GDM1 (cell line): ENCODE measurements around the gene SPPL2A.
"Not testable (repeated sequence)": the region's sequence is repeated elsewhere in the genome, so short reads cannot be mapped to it uniquely, and the experiment has no call there.

Source experiments
- DNase-seq: peaks from one replicate; lab custom pipeline; 2025; lab: John Stamatoyannopoulos, UW

The SPPL2A gene

DNA sequence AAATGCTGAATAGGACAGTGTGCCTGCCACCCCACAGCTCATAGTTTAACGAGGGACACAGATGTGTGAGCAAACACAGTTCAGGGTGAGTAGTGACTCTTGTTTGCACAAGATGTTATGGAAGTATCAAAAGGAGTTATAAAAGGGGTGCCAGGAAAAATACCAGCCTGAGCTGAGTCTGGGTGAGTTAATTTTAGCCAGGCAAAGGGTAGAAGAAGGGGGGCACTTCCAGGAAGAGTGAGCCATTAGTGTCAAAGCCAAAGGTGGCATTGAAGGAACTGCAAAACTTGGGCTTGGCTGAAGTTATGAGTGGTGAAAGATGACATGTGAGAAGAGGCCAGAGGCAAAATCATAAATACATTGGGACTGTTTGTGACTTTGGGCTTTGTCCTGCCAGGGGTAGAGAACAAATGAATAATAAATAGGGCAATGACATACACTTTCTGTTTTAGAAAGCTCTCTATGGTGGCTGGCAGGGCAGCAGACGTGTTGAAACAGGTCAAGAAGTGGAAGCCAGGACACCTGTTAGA lies 1.9 kb upstream of the SPPL2A start:
- no peak for DNase-seq

DNA sequence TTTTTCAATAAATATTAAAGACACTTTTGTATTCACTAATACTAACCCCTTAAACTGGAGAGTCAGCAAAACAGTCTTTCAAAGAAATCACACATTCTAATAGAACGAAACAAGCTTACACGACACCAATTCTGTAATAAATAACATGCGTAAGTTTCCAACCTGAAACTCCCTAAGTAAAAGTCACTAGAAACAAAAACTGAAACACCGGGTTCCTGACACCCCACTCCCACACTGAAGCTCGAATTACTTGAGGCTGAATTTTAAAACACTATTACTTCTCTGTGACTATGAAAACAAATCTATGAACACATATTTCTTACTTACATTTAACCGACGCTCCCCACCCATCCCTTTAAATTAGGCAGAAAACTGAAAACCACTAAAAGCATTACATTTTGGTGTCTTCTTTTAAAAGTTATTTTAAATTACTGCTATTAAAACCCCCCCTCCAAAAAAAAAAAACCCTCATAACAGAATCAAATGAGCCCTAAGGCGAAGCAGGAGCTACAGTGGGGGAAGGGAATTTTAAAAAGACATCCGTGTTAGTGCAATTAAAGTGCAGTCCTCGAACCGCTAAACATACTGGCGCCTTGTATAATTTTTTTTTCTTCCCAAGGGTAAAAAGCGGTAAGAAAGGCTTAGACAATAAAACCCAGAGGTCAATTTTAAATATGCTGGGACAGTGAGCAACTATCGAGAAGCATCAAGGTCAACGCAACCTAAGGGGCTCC lies 878 bp downstream of the SPPL2A start:
- no peak for DNase-seq

DNA sequence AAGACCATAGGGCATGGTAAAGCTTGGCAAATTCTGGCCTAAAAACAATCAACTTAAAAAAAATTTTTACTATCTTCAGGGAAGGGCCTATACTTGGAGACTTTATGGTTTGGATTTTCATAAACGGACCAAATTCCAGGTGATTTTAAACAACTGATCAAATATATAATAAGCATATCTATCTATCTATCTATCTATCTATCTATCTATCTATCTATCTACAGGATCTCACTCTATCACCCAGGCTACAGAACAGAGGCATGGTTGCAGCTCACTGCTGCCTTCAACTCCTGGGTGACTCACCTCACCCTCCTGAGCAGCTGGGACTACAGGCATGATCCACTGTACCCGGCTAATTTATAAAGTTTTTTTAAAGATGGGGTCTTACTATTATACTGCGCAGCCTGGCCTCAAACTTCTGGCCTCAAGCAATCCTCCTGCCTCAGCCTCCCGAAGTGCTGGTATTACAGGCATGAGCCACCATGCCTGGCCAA lies 6.7 kb downstream of the SPPL2A start:
- DNase-seq: no peak

- no peak for DNase-seq
Observed at GRCh38 chr15:50753463-50753862, 12.0 kb downstream of the SPPL2A start.

DNA sequence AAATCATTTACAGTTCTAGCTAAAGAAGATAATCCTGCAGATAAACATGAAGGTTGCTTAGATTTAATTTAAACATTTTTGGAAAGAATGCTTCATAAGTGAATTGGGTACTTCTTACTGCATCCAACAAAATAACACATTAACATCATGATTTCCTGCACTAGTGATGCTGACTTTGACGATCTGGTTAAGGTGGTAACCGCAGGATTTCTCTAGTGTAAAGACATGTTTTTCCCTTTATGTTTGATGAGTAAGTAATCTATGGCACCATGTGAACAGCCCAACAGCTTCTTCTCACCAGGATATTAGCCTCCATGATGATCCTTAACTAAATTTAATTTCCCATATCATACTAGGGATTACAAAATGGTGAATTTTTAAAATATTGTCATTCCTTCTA lies 14.1 kb downstream of the SPPL2A start:
- no peak for DNase-seq

GRCh38 chr15:50750227-50750705 lies 15.2 kb downstream of the SPPL2A start:
- DNase-seq: no peak

DNA sequence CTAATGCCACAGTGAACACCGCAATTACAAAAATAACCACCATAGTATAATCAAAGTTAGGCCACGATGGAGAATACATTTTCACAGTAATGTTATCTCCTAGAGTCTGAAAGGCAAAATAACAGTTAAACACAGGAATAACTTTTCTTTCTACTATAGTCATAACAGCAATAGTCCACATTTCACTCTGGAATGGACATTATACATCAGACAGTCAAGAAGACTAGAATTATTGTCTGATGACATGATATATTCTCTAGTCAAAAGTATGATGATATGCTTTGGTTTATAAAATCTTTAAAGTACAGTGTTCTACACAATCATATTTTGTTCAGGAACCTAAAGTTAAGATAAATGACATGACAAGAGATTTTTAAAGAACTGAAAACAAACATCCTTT lies 18.0 kb downstream of the SPPL2A start:
- DNase-seq: no peak

GRCh38 chr15:50744601-50745000 lies 20.9 kb downstream of the SPPL2A start:
- DNase-seq: no peak

DNA sequence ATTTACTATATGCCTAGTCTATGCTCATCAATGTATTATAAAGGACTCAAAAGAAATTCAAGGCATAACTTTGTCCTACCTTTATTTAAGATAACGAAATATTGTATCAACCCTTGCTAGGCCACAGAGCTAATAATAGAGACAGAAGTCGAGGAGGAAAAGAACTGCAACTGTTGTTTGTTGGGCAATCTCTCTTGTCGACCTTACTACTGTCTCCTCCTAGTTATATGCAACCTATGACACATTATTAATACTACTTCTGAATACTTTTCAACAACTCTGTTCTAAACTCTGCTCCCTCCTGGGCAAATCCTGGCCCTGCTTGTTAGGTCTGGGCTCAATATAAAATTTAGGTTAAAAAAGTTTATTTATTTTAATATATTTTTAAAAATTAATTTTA lies 24.6 kb downstream of the SPPL2A start:
- no peak for DNase-seq

- no peak for DNase-seq
Observed at GRCh38 chr15:50736823-50737222, 28.7 kb downstream of the SPPL2A start.

DNA sequence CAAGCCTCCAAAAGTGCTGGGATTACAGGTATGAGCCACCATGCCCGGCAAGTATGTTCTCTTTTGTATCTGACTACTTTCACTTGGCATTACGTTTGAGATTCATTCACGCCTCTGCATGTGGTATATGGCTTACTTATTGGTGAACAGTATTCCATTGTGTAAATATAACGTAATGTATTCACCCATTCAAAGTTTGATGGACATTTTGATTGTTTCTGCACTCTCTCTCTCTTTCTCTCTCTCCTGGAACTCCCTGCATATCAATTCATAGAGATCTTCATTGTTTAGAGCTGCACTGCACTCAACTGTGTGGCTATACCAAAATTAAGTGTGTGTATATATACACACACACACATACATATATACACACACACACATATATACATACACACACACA lies 30.4 kb downstream of the SPPL2A start:
- no peak for DNase-seq

- DNase-seq: no peak
Observed at GRCh38 chr15:50726315-50726714, 39.2 kb downstream of the SPPL2A start.

DNA sequence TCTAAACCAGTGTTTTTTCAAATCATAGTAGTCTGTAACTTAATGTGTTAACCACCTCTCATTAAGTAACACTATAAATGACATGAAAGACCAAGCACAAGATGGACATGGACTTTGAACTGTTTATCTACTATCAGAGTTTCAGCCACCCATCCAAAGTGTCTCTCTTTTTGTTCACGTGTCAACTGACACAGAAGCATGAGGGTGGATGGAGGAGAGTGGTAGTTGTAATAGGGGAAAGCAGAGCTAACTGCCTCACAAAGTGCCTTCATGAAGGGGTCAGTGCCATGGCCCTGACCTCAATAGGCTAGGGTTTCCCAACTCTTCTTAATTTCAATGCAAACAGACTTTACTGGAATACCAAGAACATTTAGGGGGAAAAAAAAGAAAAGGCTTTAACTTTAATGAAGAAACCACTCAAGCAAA lies 46.8 kb downstream of the SPPL2A start:
- no peak for DNase-seq

GRCh38 chr15:50712018-50712417 lies 53.5 kb downstream of the SPPL2A start:
- DNase-seq: no peak

DNA sequence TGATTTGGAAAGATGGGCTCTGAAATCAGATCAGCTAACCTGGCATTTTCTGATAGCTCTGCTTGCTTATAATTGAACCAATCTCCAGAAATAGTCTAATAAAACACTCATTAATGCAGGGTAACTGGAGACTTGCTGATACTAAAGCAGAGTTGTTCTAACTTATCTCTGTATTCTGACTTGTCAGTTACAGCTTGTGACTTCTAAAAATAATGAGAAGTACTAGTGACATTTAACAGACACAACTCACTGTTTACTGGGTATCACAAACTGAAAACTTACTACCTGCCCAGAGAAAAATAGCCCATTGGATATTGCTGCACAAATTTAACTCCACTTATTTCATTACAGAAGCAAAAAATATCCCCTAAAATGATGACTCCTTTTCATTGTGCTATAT lies 54.9 kb downstream of the SPPL2A start:
- DNase-seq: no peak

DNA sequence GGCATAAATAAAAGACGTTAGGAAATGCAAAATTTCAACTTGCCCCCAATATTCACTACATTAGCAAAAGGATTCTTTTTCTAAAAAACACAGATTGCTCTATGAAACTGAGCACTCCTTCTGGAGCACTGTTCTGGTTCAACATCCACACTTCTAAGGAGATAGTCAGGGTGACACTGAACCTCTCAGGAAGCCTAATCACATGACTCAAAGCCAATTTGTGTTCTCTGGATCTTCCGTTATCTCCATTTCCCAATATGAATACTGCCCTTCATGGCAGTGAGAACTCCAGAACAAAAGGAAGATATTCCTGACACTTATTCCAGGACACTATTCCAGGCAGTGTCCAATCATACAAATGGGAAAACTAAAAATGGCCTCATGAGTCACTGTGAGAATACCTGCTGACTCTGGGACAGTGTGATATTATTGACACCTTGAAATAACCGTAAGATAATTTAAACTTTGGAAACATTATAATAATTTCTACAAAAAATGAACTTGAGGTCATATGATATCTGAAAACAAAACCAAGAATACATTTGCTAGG lies 57.6 kb downstream of the SPPL2A start:
- no peak for DNase-seq

DNA sequence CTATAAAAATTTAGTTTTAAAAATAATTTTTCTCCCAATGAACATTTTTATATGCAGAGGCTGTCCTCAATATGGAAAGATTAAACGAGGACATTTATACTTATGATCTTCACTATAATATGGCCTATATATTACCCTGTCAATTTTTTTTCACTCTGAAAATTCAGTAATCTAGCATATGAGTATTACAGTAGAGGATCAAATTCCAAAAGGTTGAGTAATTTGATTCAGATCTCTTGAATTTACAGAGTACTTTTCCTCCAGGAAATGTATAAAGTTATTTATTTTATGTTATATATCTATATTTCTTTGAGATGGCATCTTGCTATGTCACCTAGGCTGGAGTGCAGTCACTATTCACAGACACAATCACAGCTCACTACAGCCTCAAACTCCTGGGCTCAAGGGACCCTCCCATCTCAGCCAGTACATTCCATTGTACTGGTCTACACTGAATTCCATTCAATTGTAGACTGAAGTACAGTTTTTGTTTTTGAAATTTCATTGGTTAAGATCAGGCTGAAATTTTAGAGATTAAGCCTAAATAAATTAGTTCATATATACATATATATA lies 62.7 kb downstream of the SPPL2A start:
- no peak for DNase-seq

DNA sequence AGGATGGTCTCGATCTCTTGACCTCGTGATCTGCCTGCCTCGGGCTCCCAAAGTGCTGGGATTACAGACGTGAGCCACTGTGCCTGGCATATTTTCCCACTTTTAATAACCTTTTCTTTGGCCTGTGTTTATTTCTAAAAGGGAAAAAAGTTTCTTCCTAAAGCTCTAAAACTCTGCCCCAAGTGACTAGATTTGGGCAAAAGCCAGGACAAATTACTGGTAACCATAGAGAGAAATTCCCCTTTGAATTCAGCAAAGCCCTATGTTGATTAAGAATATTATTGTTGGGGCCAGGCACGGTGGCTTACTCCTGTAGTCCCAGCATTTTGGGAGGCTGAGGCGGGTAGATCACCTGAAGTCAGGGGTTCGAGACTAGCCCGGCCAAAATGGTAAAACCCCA lies 67.4 kb downstream of the SPPL2A start:
- DNase-seq: no peak

DNA sequence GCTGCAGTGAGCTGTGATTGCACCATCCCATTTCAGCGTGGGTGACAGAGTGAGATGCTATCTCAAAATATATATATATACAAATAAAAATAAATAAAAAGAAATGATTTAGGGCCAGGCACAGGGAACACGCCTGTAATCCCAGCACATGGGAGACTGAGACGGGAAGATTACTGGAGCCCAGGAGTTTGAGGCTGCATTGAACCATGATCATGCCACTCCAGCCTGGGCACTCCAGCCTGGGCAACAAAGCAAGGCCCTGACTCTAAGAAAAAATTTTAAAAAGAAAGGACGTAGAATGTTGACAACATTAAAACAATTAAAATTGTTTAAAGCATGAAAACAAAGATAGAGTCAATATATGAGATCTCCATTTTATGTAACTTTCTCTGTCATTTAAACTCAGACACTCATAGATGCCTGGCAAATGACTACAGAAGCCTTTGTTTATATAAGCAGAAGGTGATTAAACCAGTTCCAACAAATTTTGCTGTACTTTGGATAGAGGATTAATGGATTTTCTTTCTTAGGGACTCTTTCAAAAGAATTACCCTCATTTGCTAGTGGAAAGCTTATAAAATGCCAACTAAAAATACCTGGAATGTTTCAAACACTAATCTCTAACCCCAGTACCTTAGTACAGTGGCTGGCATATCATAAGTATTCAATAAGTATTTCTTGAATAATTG lies 68.3 kb downstream of the SPPL2A start:
- no peak for DNase-seq

GRCh38 chr15:50694634-50695165 lies 70.8 kb downstream of the SPPL2A start:
- DNase-seq: not testable (repeated sequence)

- no peak for DNase-seq
Observed at GRCh38 chr15:50687302-50687902, 78.1 kb downstream of the SPPL2A start.
